ENCODE results near the gene RPS19.

DNA sequence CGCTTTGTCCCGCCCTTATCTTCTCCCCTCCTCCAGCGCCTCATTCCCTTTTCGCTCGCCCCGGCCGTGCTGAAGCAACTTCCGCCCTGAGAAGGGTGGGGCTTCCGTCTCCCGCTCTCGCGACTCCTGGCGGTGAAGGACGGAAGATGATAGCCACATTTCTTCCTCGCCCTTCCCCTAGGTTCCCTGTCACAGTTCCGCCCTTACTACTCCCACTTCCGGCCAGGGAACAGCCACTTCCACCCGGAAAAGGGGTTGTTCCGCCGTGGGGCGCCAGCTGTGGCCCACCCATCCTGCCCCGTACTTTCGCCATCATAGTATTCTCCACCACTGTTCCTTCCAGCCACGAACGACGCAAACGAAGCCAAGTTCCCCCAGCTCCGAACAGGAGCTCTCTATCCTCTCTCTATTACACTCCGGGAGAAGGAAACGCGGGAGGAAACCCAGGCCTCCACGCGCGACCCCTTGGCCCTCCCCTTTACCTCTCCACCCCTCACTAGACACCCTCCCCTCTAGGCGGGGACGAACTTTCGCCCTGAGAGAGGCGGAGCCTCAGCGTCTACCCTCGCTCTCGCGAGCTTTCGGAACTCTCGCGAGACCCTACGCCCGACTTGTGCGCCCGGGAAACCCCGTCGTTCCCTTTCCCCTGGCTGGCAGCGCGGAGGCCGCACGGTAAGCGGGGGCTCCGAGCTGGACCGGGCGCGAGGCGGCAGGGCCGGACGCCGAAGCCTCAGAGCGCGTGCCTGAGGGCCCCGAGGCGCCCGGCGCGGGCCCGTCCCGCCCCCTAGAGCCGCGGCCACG is at the start of gene RPS19:
- TF ChIP-seq POLR2A (IDR thresholded peaks at IDR 0.05) = peak; percentile 85 to 88
- peak; percentile 95 for TF ChIP-seq POLR2AphosphoS5 (IDR thresholded peaks at IDR 0.05)
- TF ChIP-seq CTCF (IDR thresholded peaks at IDR 0.05) = peak in 3 of 4 experiments; percentile 68 to 92 (median 89)
- no peak for TF ChIP-seq EP300 (IDR thresholded peaks at IDR 0.05)
